Hematopoietic multipotent progenitor cell treated with erythropoietin and hydrocortisone succinate and interleukin-3 and kit ligand, for 6 days (in vitro differentiated cells): ENCODE data around the gene PCCA.
A peak's percentile ranks its signal among the peaks of the same experiment; 100 is the strongest.
"Not testable (repeated sequence)": the region's sequence is repeated elsewhere in the genome, so short reads cannot be mapped to it uniquely, and the experiment has no call there.

Source experiments
- DNase-seq: peaks from one replicate; pipeline ENCODE4 v3.0.0-alpha.2; 2015

The PCCA gene

DNA sequence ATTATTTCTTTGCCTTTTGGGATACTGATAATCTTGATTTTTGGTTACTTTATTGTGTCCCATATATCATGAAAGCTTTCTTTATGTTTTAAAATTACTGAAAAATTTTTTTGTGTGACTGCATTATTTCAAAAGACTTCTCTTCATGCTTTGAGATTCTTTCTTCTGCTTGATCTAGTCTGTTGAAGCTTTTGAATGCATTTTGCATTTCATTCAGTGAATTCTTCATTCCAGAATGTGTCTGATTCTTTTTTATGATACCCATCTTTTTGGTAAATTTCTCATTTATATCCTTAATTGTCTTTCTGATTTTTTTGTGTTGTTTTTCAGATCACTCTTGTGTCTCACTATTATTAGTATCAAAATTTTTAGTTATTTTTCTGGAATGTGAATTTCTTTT is 289.6 kb downstream of the PCCA start:
- no peak for DNase-seq

DNA sequence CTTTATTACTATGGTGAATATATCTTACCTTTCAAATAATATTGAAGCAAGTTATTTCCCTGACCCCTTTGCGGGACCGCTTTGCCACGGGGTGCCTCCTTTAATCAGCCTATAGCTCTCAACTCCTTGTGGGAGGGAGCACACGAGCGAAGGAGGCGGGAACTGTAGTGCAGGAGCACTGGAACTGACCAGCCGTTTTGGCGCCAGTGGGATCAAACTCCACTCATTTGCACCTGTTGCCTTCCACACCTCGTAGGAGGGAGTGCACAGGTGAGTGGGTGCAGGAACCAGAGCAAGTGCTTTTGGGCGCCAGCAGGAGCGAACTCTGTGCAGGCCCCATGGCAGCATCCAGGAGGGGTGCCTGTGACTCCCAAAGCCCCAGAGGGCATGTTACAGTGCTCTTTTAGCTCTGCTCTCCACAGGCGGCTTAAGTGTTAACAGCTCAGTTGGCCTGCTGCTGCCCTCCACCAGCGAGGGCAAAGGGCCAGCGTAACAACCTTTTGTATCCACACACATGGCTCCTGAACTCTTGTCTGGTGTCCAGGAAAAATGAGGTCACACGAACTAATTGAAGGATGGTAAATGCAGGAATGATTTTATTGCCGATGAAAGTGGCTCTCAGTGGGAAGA is 292.8 kb downstream of the PCCA start:
- no peak for DNase-seq

GRCh38 chr13:100382785-100383184 is 293.9 kb downstream of the PCCA start:
- DNase-seq = no peak

- no peak for DNase-seq
Measured at GRCh38 chr13:100387416-100387815, 298.5 kb downstream of the PCCA start.

GRCh38 chr13:100388150-100388549 is 299.3 kb downstream of the PCCA start:
- not testable (repeated sequence) for DNase-seq

DNA sequence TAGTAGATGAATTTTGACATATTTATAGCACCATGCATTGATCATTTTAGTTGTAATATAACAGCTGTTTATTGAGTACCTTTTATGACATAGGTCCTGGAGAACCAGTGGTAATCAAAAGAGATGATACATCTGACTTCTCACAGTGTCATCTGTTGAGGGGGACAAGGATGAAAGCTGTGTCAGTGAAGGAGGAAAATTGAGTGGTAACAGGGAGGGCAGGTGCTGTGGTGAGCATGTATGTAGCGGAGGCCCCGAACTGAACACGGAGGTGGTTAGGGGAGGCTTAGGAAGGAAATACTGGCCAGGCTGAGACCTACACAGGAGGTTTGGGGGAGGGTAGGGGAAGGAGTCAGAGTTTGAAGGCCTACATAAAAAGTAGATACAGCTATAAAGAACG is 300.0 kb downstream of the PCCA start:
- no peak for DNase-seq

- no peak for DNase-seq
Measured at GRCh38 chr13:100389617-100390016, 300.7 kb downstream of the PCCA start.

DNA sequence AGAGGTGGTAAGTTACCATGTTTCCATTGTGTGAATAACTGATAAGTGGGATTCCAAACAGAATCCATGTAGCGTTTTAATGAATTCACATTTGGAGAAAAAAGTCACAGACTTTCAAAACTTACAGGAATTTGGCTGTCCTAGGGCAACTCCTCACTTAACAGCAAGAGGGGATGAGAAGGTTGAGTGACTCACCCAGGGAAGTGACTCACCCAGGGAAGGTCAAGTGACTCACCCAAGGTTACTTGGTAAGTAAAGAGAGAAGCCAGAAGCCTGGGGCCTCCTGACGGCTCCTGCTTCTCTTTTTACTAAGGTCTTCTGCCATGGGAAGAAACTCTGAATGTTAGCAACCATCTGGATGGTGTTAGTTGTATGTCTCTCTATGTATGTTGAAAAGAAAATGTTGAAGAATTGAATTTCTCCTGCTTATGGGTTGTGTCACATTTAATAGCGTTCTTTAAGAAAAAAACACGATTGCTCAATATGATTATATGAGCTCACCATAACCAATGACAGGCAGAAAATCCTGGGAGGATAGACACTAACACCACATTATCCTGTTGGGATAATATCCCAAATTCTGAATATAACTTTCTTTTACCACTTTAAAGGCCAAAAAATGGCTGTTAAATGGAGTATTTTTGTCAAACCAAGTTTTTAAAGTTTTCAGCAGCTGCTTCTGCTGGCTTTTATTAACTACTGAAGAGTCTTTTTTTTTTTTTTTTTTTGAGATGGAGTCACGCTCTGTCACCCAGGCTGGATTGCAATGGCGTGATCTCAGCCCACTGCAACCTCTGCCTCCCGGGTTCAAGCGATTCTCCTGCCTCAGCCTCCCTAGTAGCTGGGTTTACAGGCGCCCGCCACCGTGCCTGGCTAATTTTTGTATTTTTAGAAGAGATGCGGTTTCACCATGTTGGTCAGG is 304.1 kb downstream of the PCCA start:
- DNase-seq = peak; percentile 66

- DNase-seq = no peak
Measured at GRCh38 chr13:100394005-100394695, 305.3 kb downstream of the PCCA start.

DNA sequence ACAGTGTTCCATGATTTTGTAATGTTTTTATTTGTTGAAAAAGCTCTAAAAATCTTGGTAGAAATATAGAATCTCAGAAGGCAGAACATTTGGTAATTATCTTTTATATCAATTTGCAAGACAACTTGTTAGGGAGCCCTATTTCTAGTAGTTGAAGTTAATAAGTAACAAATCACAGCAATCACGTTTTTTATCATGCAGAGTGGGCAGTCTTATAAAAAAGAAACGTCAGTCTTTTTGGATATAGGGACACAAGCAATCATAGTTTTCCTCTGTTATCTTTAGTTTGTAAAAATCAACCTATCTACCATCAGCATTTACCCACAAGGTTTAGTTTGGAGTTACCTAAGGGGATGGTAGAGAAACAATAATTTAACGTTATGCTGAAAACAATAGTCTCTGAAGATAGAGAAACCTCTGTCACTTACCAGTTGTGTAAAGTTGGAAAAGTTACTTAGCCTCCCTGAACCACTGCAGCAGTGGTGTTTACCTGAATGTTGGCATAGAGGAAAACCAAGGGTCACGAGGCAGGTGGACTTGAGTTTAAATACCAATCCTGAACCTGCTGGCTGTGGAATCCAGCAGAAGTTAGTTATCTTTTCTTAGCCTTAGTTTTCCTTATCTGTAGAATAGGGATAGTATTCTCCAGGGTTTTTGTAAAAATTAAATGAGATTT is 306.9 kb downstream of the PCCA start:
- no peak for DNase-seq

DNA sequence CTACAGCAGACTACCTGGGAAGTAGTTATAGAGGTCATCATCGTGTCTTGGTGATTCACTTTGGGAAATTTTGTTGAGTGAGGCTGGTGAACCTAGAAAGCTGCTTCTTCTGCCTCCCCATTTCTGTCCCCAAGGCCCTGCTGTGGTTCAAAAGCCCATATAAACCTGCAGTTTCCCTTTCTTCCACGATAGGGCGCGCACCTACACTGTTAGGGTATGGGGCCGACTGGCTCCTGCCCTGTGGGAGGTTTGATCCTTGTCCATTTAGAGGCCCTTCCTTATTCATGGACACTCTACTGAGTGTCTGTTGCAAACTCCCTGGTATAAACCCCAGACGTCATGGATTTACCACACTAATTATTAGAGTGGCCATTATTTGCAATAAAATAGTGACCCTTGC is 307.9 kb downstream of the PCCA start:
- DNase-seq = no peak

GRCh38 chr13:100397627-100398026 is 308.7 kb downstream of the PCCA start:
- DNase-seq = no peak

DNA sequence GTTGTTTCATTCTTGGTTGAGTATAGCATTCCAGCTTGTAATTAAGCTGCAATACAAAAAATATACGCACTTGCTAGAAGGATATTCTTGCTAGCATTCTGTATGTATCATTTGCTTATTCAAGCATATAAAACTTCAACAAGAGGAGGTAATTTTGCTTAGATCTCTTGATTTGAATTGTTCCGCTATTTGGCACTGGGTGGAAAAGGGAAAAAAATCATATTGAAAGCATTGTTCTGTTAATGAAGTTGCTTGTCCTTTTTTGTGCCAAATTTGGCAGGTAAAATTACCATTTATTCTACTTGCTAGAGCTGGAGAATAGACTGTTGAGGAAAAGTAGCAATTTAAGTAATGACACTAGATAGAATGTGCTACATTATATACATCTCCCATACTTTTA is 309.5 kb downstream of the PCCA start:
- DNase-seq = no peak

GRCh38 chr13:100399455-100399854 is 310.6 kb downstream of the PCCA start:
- no peak for DNase-seq

DNA sequence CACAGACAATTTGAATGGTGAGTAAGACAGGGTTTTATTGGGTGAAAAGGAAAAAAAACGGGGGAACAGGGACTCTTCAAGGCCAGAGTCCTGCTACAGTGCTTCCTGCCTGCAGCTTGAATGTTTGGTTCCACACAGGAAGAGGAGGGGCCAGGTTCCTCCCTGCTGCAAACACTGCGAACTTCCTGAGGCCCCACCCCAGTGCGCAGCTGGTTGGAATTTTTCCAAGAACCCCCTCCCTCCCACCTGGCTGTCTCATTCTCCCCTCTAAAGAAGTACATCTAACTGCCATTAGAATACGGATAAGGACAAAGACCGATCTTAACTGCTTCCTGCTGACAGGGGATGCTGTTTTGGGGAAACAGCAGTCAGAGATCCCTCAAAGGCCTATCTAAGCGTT is 314.8 kb downstream of the PCCA start:
- no peak for DNase-seq

GRCh38 chr13:100409132-100409531 is 320.2 kb downstream of the PCCA start:
- no peak for DNase-seq

DNA sequence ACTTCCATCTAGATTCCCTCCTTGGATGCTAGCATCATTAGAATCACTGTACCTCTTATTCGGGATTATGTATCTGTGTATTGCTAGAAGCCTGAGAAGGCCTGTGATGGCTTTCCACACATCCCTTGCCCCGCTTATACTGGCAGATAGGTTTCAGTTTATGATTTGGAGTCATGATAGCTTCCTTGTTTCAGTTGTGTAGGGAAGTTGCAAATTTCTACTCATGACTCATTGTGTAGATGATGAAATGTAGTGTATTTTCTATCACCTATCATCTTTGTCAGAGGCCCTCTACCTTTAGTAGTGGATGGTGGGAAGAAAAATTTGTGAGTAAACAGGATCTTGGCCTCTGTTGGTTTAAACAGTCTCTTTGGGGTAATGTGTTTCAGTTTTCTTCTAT is 334.5 kb downstream of the PCCA start:
- DNase-seq = peak; percentile 2

GRCh38 chr13:100428986-100429385 is 340.1 kb downstream of the PCCA start:
- no peak for DNase-seq

DNA sequence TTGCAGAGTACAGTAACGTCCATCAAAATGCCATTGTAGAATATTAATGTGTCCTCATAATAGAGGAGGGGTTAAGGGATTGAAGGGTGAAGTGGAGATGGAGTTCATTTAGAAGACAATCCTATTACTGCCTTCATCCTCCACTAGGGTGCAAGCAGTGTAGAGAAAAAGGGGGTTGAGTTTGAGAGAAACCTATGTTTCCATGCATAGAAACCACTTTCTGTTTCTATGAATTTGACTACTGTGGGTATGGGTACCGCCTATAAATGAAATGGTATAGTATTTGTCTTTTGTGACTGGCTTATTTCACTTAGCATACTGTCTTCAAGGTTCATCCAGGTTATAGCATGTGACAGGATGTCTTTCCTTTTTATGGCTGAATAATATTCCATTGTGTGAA is 343.7 kb downstream of the PCCA start:
- DNase-seq = no peak

DNA sequence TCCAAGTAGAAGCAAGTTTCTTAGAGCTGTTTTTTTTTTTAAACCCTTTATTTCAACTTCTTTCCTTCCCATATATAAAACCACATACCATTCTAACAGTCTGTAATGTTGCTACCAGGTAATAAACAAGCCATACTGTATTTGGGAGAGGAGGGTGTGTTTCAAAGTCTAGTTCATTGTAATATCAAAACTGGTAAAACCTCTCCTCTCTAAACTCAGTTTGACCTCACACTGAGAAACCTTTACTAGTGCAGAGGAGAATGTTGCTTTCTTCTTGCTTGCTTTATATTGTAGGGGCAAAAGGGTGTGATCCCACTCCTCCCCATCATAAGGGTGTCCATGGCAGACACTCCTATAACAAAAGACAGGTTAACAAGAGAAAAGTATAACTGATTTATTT is 344.6 kb downstream of the PCCA start:
- no peak for DNase-seq

GRCh38 chr13:100434010-100434763 is 345.3 kb downstream of the PCCA start:
- DNase-seq = no peak

- no peak for DNase-seq
Measured at GRCh38 chr13:100436099-100436498, 347.2 kb downstream of the PCCA start.
